Peyer's patch (tissue), 4 donors: ENCODE results near the gene FAAH2. TPM values are rescaled to one million over a fixed set of nuclear protein-coding genes. Genes with fewer than 3 reads are reported as not detected.
A peak's percentile ranks its signal among the peaks of the same experiment; 100 is the strongest.

ENCODE experiments used
- DNase-seq, 3 donors: peaks; one replicate each; pipeline ENCODE4 v3.0.0-alpha.2; 2017 to 2019
- H3K27ac ChIP-seq, 4 donors: fragments of 200-600 bp; sonication (generic); one replicate each; pipeline ENCODE4 v1.5.1; 2016 to 2019
- H3K27me3 ChIP-seq, 2 donors: fragments of 200-600 bp; sonication (generic); one replicate each; pipeline ENCODE4 v1.5.1; 2019
- H3K36me3 ChIP-seq, 3 donors: fragments of 200-600 bp; sonication (generic); one replicate each; pipeline ENCODE4 v1.5.1; 2016 to 2019
- H3K4me1 ChIP-seq, 4 donors: fragments of 200-600 bp; sonication (generic); one replicate each; pipeline ENCODE4 v1.5.1; 2016 to 2019
- H3K4me3 ChIP-seq, 4 donors: fragments of 200-600 bp; sonication (generic); 1 replicate in 3 of 4; 2 replicates in 1 of 4; pipeline ENCODE4 v1.5.1; 2016 to 2019; ENCODE audit warnings: mild to moderate bottlenecking in 1 of 4
- H3K9me3 ChIP-seq, 4 donors: fragments of 200-600 bp; sonication (generic); one replicate each; pipeline ENCODE4 v1.5.1; 2016 to 2019; ENCODE audit warnings: mild to moderate bottlenecking in 1 of 4
- CTCF ChIP-seq, 6 experiments: fragments of 450-650 bp in 4 of 6; fragments of 200-600 bp in 2 of 6; sonication (generic) in 1 of 6; IDR thresholded peaks; one replicate each; pipeline ENCODE4 v1.5.1; 2017 to 2019; ENCODE audit warnings: antibody characterized with exemption in 6 of 6, mild to moderate bottlenecking in 3 of 6, moderate library complexity in 1 of 6
- POLR2A ChIP-seq, 2 donors: fragments of 450-650 bp; IDR thresholded peaks; one replicate each; pipeline ENCODE4 v1.5.1; 2017; ENCODE audit warnings: antibody characterized with exemption in 2 of 2, mild to moderate bottlenecking in 2 of 2, moderate library complexity in 2 of 2
- total RNA-seq, 4 donors: library from RNA; depleted of rRNA; stranded (reverse); fragments of >200 nt; gene quantifications; one replicate each; pipeline ENCODE4 v1.1.0, GENCODE V29; 2016

The FAAH2 gene
- total RNA-seq, 4 donors from 2014 or later = 7.2 to 21.5 (median 16.4) TPM

- no peaks in the 10 kb centered on the region for H3K27me3 ChIP-seq
- TF ChIP-seq CTCF (IDR thresholded peaks at IDR 0.05) (no peak), POLR2A (IDR thresholded peaks at IDR 0.05) (no peak)
- H3K4me3 ChIP-seq = no peak overlapping the region
- H3K36me3 ChIP-seq = no peaks in the 10 kb centered on the region
- no peak overlapping the region for H3K27ac ChIP-seq
- no peaks in the 10 kb centered on the region for H3K9me3 ChIP-seq
- no peak for DNase-seq
- H3K4me1 ChIP-seq = no peaks in the 10 kb centered on the region
Measured at GRCh38 chrX:57519578-57520118, 233.1 kb downstream of the FAAH2 start.

- no peaks in the 10 kb centered on the region for H3K36me3 ChIP-seq
- no peak overlapping the region for H3K27ac ChIP-seq
- no peak overlapping the region for H3K4me3 ChIP-seq
- no peak for DNase-seq
- H3K9me3 ChIP-seq = no peaks in the 10 kb centered on the region
- TF ChIP-seq CTCF (IDR thresholded peaks at IDR 0.05) (peak in 2 of 6 experiments; percentile 9 to 24), POLR2A (IDR thresholded peaks at IDR 0.05) (no peak)
- H3K27me3 ChIP-seq = no peaks in the 10 kb centered on the region
- no peaks in the 10 kb centered on the region for H3K4me1 ChIP-seq
Measured at GRCh38 chrX:57528670-57529255, 242.3 kb downstream of the FAAH2 start.

Other genes starting within 250 kb of the FAAH2 start
- 10 to 100 TPM in 2 of 4 donors, 1 to 10 TPM in 1, not detected in 1; 7.2 to 11.5 (median 10.1) TPM for gene SPIN2B, start 165.2 kb upstream of the FAAH2 start, total RNA-seq
- gene SPIN2A, start 149.3 kb upstream of the FAAH2 start, total RNA-seq = 1 to 10 TPM in 1 of 4 donors, under 1 TPM in 3; 0.53 to 4.1 (median 0.78) TPM